SK-N-SH (cell line): Measurements from ENCODE around the gene FLYWCH2. TPM values are rescaled to one million over a fixed set of nuclear protein-coding genes. Genes with fewer than 3 reads are reported as not detected.
"Not testable (repeated sequence)": the region's sequence is repeated elsewhere in the genome, so short reads cannot be mapped to it uniquely, and the experiment has no call there.

ENCODE experiments used
- CTCF ChIA-PET: fragments of 300-600, 350-600 bp; formaldehyde crosslinking; extraction: SDS; loops from one replicate; lab custom pipeline; 2021; lab: Yijun Ruan, JAX
- POLR2A ChIA-PET: fragments of 350-600 bp; sonication (Branson Sonifier 250); formaldehyde crosslinking; extraction: SDS; loops from one replicate; lab custom pipeline; 2020; ENCODE audit warnings: antibody characterized with exemption, inconsistent platforms; lab: Yijun Ruan, JAX
- DNase-seq: peaks from one replicate; pipeline ENCODE4 v3.0.0; 2012
- H2AFZ ChIP-seq: fragments of 200-600 bp; sonication (generic); 2 replicates; pipeline ENCODE4 v1.8.1; 2016; ENCODE audit warnings: antibody characterized with exemption, mild to moderate bottlenecking, low read depth
- H3F3A ChIP-seq: fragments of 200-600 bp; sonication (generic); replicated peaks from 2 replicates; pipeline ENCODE3; 2016; ENCODE audit warnings: antibody characterized with exemption, mild to moderate bottlenecking; ENCODE audit not compliant: insufficient read depth
- H3K27ac ChIP-seq, 2 experiments: fragments of 200-500 bp in 1 of 2; fragments of 200-600 bp in 1 of 2; sonication (Bioruptor generic) in 1 of 2; sonication (generic), shearing (Covaris generic) in 1 of 2; 2 replicates each; pipeline versions ENCODE4 v1.5.1 to v1.6.1; 2014 to 2016; ENCODE audit warnings: low read depth in 2 of 2, inconsistent platforms in 1 of 2, low read length in 1 of 2, mild to moderate bottlenecking in 1 of 2, mixed read lengths in 1 of 2
- H3K27me3 ChIP-seq: fragments of 200-600 bp; sonication (generic), shearing (Covaris generic); 2 replicates; pipeline ENCODE4 v1.6.1; 2016; ENCODE audit warnings: mixed run types; ENCODE audit not compliant: insufficient read depth
- H3K36me3 ChIP-seq, 2 experiments: fragments of 200-500 bp in 1 of 2; fragments of 200-600 bp in 1 of 2; sonication (Bioruptor generic) in 1 of 2; sonication (generic) in 1 of 2; replicated peaks in 1 of 2; 2 replicates each; pipeline versions ENCODE3 to v1.5.1; 2014 to 2016; ENCODE audit warnings: low read length in 1 of 2, mild to moderate bottlenecking in 1 of 2; ENCODE audit not compliant: insufficient read depth in 2 of 2, control insufficient read depth in 1 of 2
- H3K4me1 ChIP-seq, 2 experiments: fragments of 200-500 bp in 1 of 2; fragments of 200-600 bp in 1 of 2; sonication (Bioruptor generic) in 1 of 2; sonication (generic), shearing (Covaris generic) in 1 of 2; 2 replicates each; pipeline versions ENCODE4 v1.5.1 to v1.6.1; 2014 to 2016; ENCODE audit warnings: low read depth in 1 of 2, low read length in 1 of 2, mixed run types in 1 of 2; ENCODE audit not compliant: insufficient read depth in 2 of 2, control insufficient read depth in 1 of 2
- H3K4me2 ChIP-seq: fragments of 200-600 bp; sonication (generic), shearing (Covaris generic); 2 replicates; pipeline ENCODE4 v1.6.1; 2017; ENCODE audit warnings: mixed run types
- H3K4me3 ChIP-seq, 2 experiments: fragments of 200-500 bp in 1 of 2; fragments of 200-600 bp in 1 of 2; sonication (Bioruptor generic) in 1 of 2; sonication (generic), shearing (Covaris generic) in 1 of 2; 2 replicates each; pipeline versions ENCODE4 v1.5.1 to v1.8.1; 2014 to 2016; ENCODE audit warnings: low read depth in 2 of 2, inconsistent platforms in 1 of 2, low read length in 1 of 2, mild to moderate bottlenecking in 1 of 2, mixed read lengths in 1 of 2, moderate library complexity in 1 of 2
- H3K79me2 ChIP-seq: fragments of 200-600 bp; sonication (generic); 2 replicates; pipeline ENCODE4 v1.8.1; 2017; ENCODE audit warnings: mild to moderate bottlenecking; ENCODE audit not compliant: insufficient read depth
- H3K9ac ChIP-seq: fragments of 200-600 bp; sonication (generic); 2 replicates; pipeline ENCODE4 v1.6.1; 2017; ENCODE audit warnings: mixed run types
- H3K9me2 ChIP-seq: fragments of 200-600 bp; sonication (generic); 2 replicates; pipeline ENCODE4 v1.6.1; 2017; ENCODE audit warnings: mixed run types
- H3K9me3 ChIP-seq: fragments of 200-600 bp; sonication (generic); 2 replicates; pipeline ENCODE4 v1.6.1; 2017; ENCODE audit warnings: mixed run types, mild to moderate bottlenecking, moderate library complexity
- H4K20me1 ChIP-seq: fragments of 200-600 bp; sonication (generic); 2 replicates; pipeline ENCODE4 v1.6.1; 2017; ENCODE audit warnings: mild to moderate bottlenecking, mixed run types; ENCODE audit not compliant: insufficient read depth
- ELF1 ChIP-seq: IDR thresholded peaks from 2 replicates; pipeline ENCODE4 v1.4.0; 2012
- NRF1 ChIP-seq: IDR thresholded peaks from 2 replicates; pipeline ENCODE4 v1.6.1; 2012; ENCODE audit warnings: low read depth, mild to moderate bottlenecking, low read length
- POLR2AphosphoS5 ChIP-seq: IDR thresholded peaks from 2 replicates; pipeline ENCODE4 v1.6.1; 2012; ENCODE audit warnings: low read depth, low read length
- RXRA ChIP-seq: IDR thresholded peaks from 2 replicates; pipeline ENCODE4 v1.4.0; 2012; ENCODE audit warnings: low read depth, mild to moderate bottlenecking, borderline replicate concordance
- TCF12 ChIP-seq: IDR thresholded peaks from 2 replicates; pipeline ENCODE4 v1.4.0; 2012
- WGBS: methylation state at CpG from one replicate; pipeline ENCODE4 v1.1.6; 2017; ENCODE audit warnings: low lambda C conversion rate; 5-methylcytosine and 5-hydroxymethylcytosine counted together
- polyA plus RNA-seq, 3 experiments: library from polyadenylated mRNA; depleted of rRNA; stranded (reverse); fragments of >200 nt; gene quantifications; 2 replicates each; pipeline ENCODE4 v1.2.3, GENCODE V29; 2012
- TF ChIP-seq, protein P1 (sequence below): IDR thresholded peaks from 2 replicates; pipeline ENCODE4 v1.4.0; 2012; ENCODE audit warnings: low read depth, borderline replicate concordance

FLYWCH2 gene
- polyA plus RNA-seq, 1 of the 3 experiments (the other 2 are of a cell fraction) = 64.8 TPM

DNA sequence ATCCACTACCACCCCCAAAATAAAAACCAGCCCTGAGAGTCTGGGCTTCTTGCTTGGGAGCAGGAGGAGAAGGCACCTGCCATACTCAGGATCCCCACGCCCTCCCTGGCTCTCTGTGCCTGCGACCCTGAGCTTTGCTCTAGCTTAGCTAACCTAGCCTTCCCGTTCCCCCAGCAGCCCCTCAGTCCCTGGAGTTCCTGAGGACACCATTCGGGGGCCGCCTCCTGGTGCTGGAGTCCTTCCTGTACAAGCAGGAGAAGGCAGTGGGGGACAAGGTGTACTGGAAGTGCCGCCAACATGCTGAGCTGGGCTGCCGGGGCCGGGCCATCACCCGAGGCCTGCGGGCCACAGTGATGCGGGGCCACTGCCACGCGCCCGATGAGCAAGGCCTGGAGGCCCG lies 47.2 kb downstream of the FLYWCH2 start:
- Histone ChIP-seq H3K9me2 (no peaks in the 10 kb centered on the region), H3K79me2 (no peaks in the 10 kb centered on the region), H3K27ac (no peak overlapping the region), H4K20me1 (no peaks in the 10 kb centered on the region), H3K4me2 (no peak overlapping the region), H3K4me3 (no peak overlapping the region), H3K27me3 (no peaks in the 10 kb centered on the region), H3K4me1 (peaks cover 0 to 5% of the 10 kb centered on the region in 2 experiments; a peak in 1 of 4 replicates), H3K9me3 (no peaks in the 10 kb centered on the region), H3K9ac (no peak overlapping the region), H3K36me3 (peaks cover 0 to 26% of the 10 kb centered on the region in 2 experiments), H2AFZ (no peak overlapping the region), H3F3A (peaks cover 5% of the 10 kb centered on the region)
- WGBS = 96% methylated on average over 4 of the region's 15 CpGs
- ChIA-PET POLR2A (no interaction called here), CTCF (interaction anchor here (1.3 to 2.6 kb wide), 2 partner anchors 15 to 31 kb away, joined by 3 to 8 read pairs; no protein-coding TSS in a partner anchor)
- TF ChIP-seq ELF1 (no peak), NRF1 (no peak)
- TF ChIP-seq, protein P1, sequence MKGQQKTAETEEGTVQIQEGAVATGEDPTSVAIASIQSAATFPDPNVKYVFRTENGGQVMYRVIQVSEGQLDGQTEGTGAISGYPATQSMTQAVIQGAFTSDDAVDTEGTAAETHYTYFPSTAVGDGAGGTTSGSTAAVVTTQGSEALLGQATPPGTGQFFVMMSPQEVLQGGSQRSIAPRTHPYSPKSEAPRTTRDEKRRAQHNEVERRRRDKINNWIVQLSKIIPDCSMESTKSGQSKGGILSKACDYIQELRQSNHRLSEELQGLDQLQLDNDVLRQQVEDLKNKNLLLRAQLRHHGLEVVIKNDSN = no peak
- DNase-seq = no peak

DNA sequence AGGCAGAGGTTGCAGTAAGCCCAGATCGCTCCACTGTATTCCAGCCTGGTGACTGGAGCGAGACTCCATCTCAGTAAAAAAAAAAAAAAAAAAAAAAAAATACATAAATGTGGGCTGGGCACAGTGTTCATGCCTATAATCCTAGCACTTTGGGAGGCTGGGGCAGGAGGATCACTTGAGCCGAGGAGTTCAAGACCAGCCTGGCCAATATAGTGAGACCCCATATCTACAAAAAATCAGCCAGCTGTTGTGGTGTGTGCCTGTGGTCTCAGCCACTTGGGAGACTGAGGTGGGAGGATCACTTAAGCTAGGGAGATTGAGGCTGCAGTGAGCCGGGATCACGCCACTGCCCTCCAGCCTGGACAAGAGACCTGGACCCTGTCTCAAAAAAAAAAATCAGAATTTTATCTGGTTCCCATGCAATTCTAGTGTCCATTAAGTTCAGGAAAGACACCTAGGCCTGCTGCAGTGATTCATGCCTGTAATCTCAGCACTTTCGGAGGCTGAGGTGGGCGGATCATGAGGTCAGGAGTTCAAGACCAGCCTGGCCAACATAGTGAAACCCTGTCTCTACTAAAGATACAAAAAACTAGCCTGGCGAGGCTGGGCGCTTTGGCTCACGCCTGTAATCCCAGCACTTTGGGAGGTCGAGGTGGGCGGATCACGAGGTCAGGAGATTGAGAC lies 48.4 kb downstream of the FLYWCH2 start:
- POLR2A ChIA-PET = not testable (repeated sequence)

DNA sequence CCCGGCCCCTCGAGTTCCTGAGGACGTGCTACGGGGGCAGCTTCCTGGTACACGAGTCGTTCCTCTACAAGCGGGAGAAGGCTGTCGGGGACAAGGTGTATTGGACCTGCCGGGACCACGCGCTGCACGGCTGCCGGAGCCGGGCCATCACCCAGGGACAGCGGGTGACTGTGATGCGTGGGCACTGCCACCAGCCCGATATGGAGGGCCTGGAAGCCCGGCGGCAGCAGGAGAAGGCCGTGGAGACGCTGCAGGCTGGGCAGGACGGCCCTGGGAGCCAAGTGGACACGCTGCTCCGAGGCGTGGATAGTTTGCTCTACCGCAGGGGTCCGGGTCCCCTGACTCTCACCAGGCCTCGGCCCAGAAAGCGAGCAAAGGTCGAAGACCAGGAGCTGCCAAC lies 50.1 kb downstream of the FLYWCH2 start:
- TF ChIP-seq TCF12 (no peak), POLR2AphosphoS5 (no peak), RXRA (no peak)
- ChIA-PET POLR2A (no interaction called here), CTCF (interaction anchor here (1.3 kb wide), 1 partner anchor 10 kb away, joined by 3 read pairs; no protein-coding TSS in a partner anchor)
- Histone ChIP-seq H3K27ac (no peak overlapping the region), H3K4me2 (no peak overlapping the region), H3K9ac (no peak overlapping the region), H3K27me3 (no peaks in the 10 kb centered on the region), H3K4me3 (no peak overlapping the region), H2AFZ (no peak overlapping the region), H3F3A (no peaks in the 10 kb centered on the region), H3K9me2 (no peaks in the 10 kb centered on the region), H4K20me1 (no peaks in the 10 kb centered on the region), H3K9me3 (no peaks in the 10 kb centered on the region), H3K4me1 (no peaks in the 10 kb centered on the region), H3K79me2 (no peaks in the 10 kb centered on the region), H3K36me3 (peaks cover 0 to 39% of the 10 kb centered on the region in 2 experiments)
- no peak for DNase-seq
- over 99% methylated on average over 18 of the region's 30 CpGs for WGBS

More for the DNA sequence above, 48.4 kb downstream of the FLYWCH2 start:
- not testable (repeated sequence) for H3K9me2 ChIP-seq, DNase-seq, H2AFZ ChIP-seq, H4K20me1 ChIP-seq, H3K27me3 ChIP-seq, H3K4me3 ChIP-seq, H3K4me2 ChIP-seq, H3K4me1 ChIP-seq, H3K9ac ChIP-seq, H3F3A ChIP-seq, H3K79me2 ChIP-seq, H3K9me3 ChIP-seq, H3K27ac ChIP-seq
- 92% methylated on average over 13 of the region's 13 CpGs for WGBS
- peaks cover 0 to 26% of the 10 kb centered on the region in 2 experiments for H3K36me3 ChIP-seq
- CTCF ChIA-PET = interaction anchor here (1.4 to 2.6 kb wide), 3 partner anchors 18 to 30 kb away, joined by 3 to 8 read pairs (median 4); no protein-coding TSS in a partner anchor
